MM.1S (cell line): ENCODE data around the gene PTCSC3.

Source experiments
- DNase-seq: peaks from one replicate; pipeline ENCODE4 v3.0.0-alpha.2; 2015
- H2AFZ ChIP-seq: fragments of 300-600 bp; sonication (generic); 2 replicates; pipeline ENCODE4 v1.6.0; 2016; ENCODE audit warnings: antibody characterized with exemption, low read length
- H3F3A ChIP-seq: fragments of 300-600 bp; sonication (generic); 2 replicates; pipeline ENCODE4 v1.6.1; 2016; ENCODE audit warnings: mild to moderate bottlenecking, antibody characterized with exemption, low read length, moderate library complexity, mixed read lengths; ENCODE audit not compliant: insufficient read depth
- H3K27ac ChIP-seq: fragments of 300-600 bp; sonication (generic); 2 replicates; pipeline ENCODE4 v1.5.1; 2016; ENCODE audit warnings: mild to moderate bottlenecking, low read length
- H3K27me3 ChIP-seq: fragments of 300-600 bp; sonication (generic); replicated peaks from 2 replicates; pipeline ENCODE4 v1.6.0; 2016; ENCODE audit warnings: low read length; ENCODE audit not compliant: insufficient read depth
- H3K36me3 ChIP-seq: fragments of 300-600 bp; sonication (generic); replicated peaks from 2 replicates; pipeline ENCODE4 v1.6.1; 2016; ENCODE audit warnings: mild to moderate bottlenecking, low read length, mixed read lengths; ENCODE audit not compliant: insufficient read depth
- H3K4me1 ChIP-seq: fragments of 300-600 bp; sonication (generic); 2 replicates; pipeline ENCODE4 v1.6.1; 2016; ENCODE audit warnings: low read length, mixed read lengths
- H3K4me2 ChIP-seq: fragments of 300-600 bp; sonication (generic); 2 replicates; pipeline ENCODE4 v1.6.0; 2016; ENCODE audit warnings: low read depth, low read length
- H3K4me3 ChIP-seq: fragments of 300-600 bp; sonication (generic); 2 replicates; pipeline ENCODE4 v1.5.1; 2016; ENCODE audit warnings: low read length, mixed read lengths
- H3K79me2 ChIP-seq: fragments of 300-600 bp; sonication (generic); 2 replicates; pipeline ENCODE4 v1.6.1; 2016; ENCODE audit warnings: mixed run types, low read length, mixed read lengths
- H3K9ac ChIP-seq: fragments of 300-600 bp; sonication (generic); 2 replicates; pipeline ENCODE4 v1.6.1; 2016; ENCODE audit warnings: low read length, mixed read lengths
- H3K9me2 ChIP-seq: fragments of 300-600 bp; sonication (generic); replicated peaks from 2 replicates; pipeline ENCODE4 v1.6.1; 2016; ENCODE audit warnings: mild to moderate bottlenecking, low read length, mixed read lengths; ENCODE audit not compliant: insufficient read depth
- H3K9me3 ChIP-seq: fragments of 300-600 bp; sonication (generic); replicated peaks from 2 replicates; pipeline ENCODE4 v1.6.1; 2016; ENCODE audit warnings: mild to moderate bottlenecking, low read length, mixed read lengths; ENCODE audit not compliant: insufficient read depth
- H4K20me1 ChIP-seq: fragments of 300-600 bp; sonication (generic); 2 replicates; pipeline ENCODE4 v1.6.1; 2016; ENCODE audit warnings: mild to moderate bottlenecking, low read length, moderate library complexity, mixed read lengths; ENCODE audit not compliant: insufficient read depth
- CTCF ChIP-seq: fragments of 300-600 bp; sonication (generic); IDR thresholded peaks from 2 replicates; pipeline ENCODE4 v1.5.1; 2016; ENCODE audit warnings: antibody characterized with exemption, low read length, mixed read lengths
- EZH2 ChIP-seq: fragments of 300-600 bp; sonication (generic); optimal IDR thresholded peaks from 2 replicates; pipeline ENCODE3; 2017; ENCODE audit warnings: low read depth, mild to moderate bottlenecking, antibody characterized with exemption, low read length, mixed read lengths
- EZH2phosphoT487 ChIP-seq: fragments of 300-600 bp; sonication (generic); IDR thresholded peaks from 2 replicates; pipeline ENCODE4 v1.6.1; 2018; ENCODE audit warnings: antibody characterized with exemption, low read length

Gene PTCSC3

GRCh38 chr14:36214476-36215216, 38.1 kb upstream of the PTCSC3 start:
- Histone ChIP-seq H3K4me2 (no peak overlapping the region), H2AFZ (no peak overlapping the region), H3K9me3 (no peaks in the 10 kb centered on the region), H3K36me3 (no peaks in the 10 kb centered on the region), H3K4me3 (no peak overlapping the region), H3K79me2 (no peaks in the 10 kb centered on the region), H3K4me1 (no peaks in the 10 kb centered on the region), H3K9ac (no peak overlapping the region), H4K20me1 (no peaks in the 10 kb centered on the region), H3K9me2 (no peaks in the 10 kb centered on the region), H3K27me3 (no peaks in the 10 kb centered on the region), H3K27ac (no peak overlapping the region), H3F3A (no peaks in the 10 kb centered on the region)
- DNase-seq = no peak
- no peak for TF ChIP-seq CTCF
- TF ChIP-seq EZH2 = no peak
- no peak for TF ChIP-seq EZH2phosphoT487

- Histone ChIP-seq H3K27me3 (no peaks in the 10 kb centered on the region), H3F3A (no peaks in the 10 kb centered on the region), H3K9me2 (no peaks in the 10 kb centered on the region), H3K9me3 (no peaks in the 10 kb centered on the region), H3K4me1 (no peaks in the 10 kb centered on the region), H2AFZ (no peak overlapping the region), H3K79me2 (no peaks in the 10 kb centered on the region), H3K4me2 (no peak overlapping the region), H3K4me3 (no peak overlapping the region), H3K9ac (no peak overlapping the region), H4K20me1 (no peaks in the 10 kb centered on the region), H3K27ac (no peak overlapping the region), H3K36me3 (no peaks in the 10 kb centered on the region)
- TF ChIP-seq EZH2 (no peak), CTCF (no peak), EZH2phosphoT487 (no peak)
- DNase-seq = no peak
Measured at GRCh38 chr14:36212987-36213386, 36.5 kb upstream of the PTCSC3 start.

- DNase-seq = no peak
- Histone ChIP-seq H3F3A (no peaks in the 10 kb centered on the region), H3K9ac (no peak overlapping the region), H3K27me3 (no peaks in the 10 kb centered on the region), H2AFZ (no peak overlapping the region), H3K4me2 (no peak overlapping the region), H3K27ac (no peak overlapping the region), H3K79me2 (no peaks in the 10 kb centered on the region), H3K4me1 (no peaks in the 10 kb centered on the region), H3K9me3 (no peaks in the 10 kb centered on the region), H3K4me3 (no peak overlapping the region), H3K36me3 (no peaks in the 10 kb centered on the region), H3K9me2 (no peaks in the 10 kb centered on the region), H4K20me1 (no peaks in the 10 kb centered on the region)
- TF ChIP-seq CTCF = no peak
- TF ChIP-seq EZH2 = no peak
- TF ChIP-seq EZH2phosphoT487 = no peak
Measured at GRCh38 chr14:36212577-36212976, 36.1 kb upstream of the PTCSC3 start.
